OCI-LY7 (cell line): ENCODE results near the gene PCIF1. TPM values are rescaled to one million over a fixed set of nuclear protein-coding genes. Genes with fewer than 3 reads are reported as not detected.

Experiments used
- BruUV-seq: library from RNA; stranded (reverse); fragments of 400-500 nt; replicated peaks from 2 replicates; lab custom pipeline; 2021; lab: Mats Ljungman, UMichigan
- CTCF ChIA-PET: fragments of 300-600 bp; sonication (Branson Sonifier 250); formaldehyde crosslinking; loops from one replicate; lab custom pipeline; 2022; ENCODE audit warnings: antibody characterized with exemption; ENCODE audit not compliant: unreplicated experiment; lab: Charles Lee
- POLR2A ChIA-PET: fragments of 300-600 bp; sonication (Branson Sonifier 250); formaldehyde crosslinking; loops from one replicate; lab custom pipeline; 2022; ENCODE audit warnings: antibody characterized with exemption; lab: Charles Lee
- DNase-seq: peaks from one replicate; pipeline ENCODE4 v3.0.0-alpha.2; 2015; ENCODE audit warnings: low spot score
- H2AFZ ChIP-seq: fragments of 200-600 bp; sonication (generic), shearing (Covaris generic); 2 replicates; pipeline ENCODE4 v1.6.1; 2014; ENCODE audit warnings: mild to moderate bottlenecking, antibody characterized with exemption, low read length, moderate library complexity
- H3K27ac ChIP-seq: fragments of 200-600 bp; sonication (generic); 2 replicates; pipeline ENCODE4 v1.5.1; 2014; ENCODE audit warnings: mixed run types, low read depth, mild to moderate bottlenecking, moderate library complexity, low read length, inconsistent platforms; ENCODE audit not compliant: poor library complexity, severe bottlenecking
- H3K36me3 ChIP-seq: fragments of 200-600 bp; sonication (generic); 2 replicates; pipeline ENCODE4 v1.6.1; 2014; ENCODE audit warnings: mild to moderate bottlenecking, antibody characterized with exemption, low read length, moderate library complexity, mixed read lengths; ENCODE audit not compliant: insufficient read depth
- H3K4me1 ChIP-seq: fragments of 200-600 bp; sonication (generic); 2 replicates; pipeline ENCODE4 v1.5.1; 2014; ENCODE audit warnings: mild to moderate bottlenecking, low read length; ENCODE audit not compliant: insufficient read depth, poor library complexity, severe bottlenecking
- H3K4me2 ChIP-seq: fragments of 200-600 bp; sonication (generic); 2 replicates; pipeline ENCODE4 v1.6.1; 2014; ENCODE audit warnings: mild to moderate bottlenecking, low read length
- H3K4me3 ChIP-seq: fragments of 200-600 bp; sonication (generic); 2 replicates; pipeline ENCODE4 v1.5.1; 2014; ENCODE audit warnings: mild to moderate bottlenecking, low read depth, low read length; ENCODE audit not compliant: poor library complexity, severe bottlenecking
- H3K79me2 ChIP-seq: fragments of 200-600 bp; sonication (generic); 2 replicates; pipeline ENCODE4 v1.6.1; 2016; ENCODE audit warnings: low read depth, mild to moderate bottlenecking, low read length, moderate library complexity, mixed read lengths; ENCODE audit not compliant: insufficient read depth
- H3K9me2 ChIP-seq: fragments of 200-600 bp; sonication (generic); 2 replicates; pipeline ENCODE4 v1.6.1; 2016; ENCODE audit warnings: mild to moderate bottlenecking, low read length, mixed read lengths; ENCODE audit not compliant: insufficient read depth
- H3K9me3 ChIP-seq: fragments of 200-600 bp; sonication (generic); 2 replicates; pipeline ENCODE4 v1.6.1; 2014; ENCODE audit warnings: mild to moderate bottlenecking, mixed run types, low read length, mixed read lengths
- H4K20me1 ChIP-seq: fragments of 200-600 bp; sonication (generic); 2 replicates; pipeline ENCODE4 v1.6.1; 2014; ENCODE audit warnings: mild to moderate bottlenecking, antibody characterized with exemption, low read length, moderate library complexity, mixed read lengths; ENCODE audit not compliant: insufficient read depth
- CTCF ChIP-seq: fragments of 200-600 bp; sonication (generic); conservative IDR thresholded peaks from 2 replicates; pipeline ENCODE4 v1.5.1; 2014; ENCODE audit warnings: mild to moderate bottlenecking, antibody characterized with exemption, low read length, moderate library complexity, mixed read lengths
- EZH2phosphoT487 ChIP-seq: fragments of 200-600 bp; sonication (generic); IDR thresholded peaks from 2 replicates; pipeline ENCODE4 v1.6.1; 2018; ENCODE audit warnings: low read depth, borderline replicate concordance, mild to moderate bottlenecking, mixed run types, antibody characterized with exemption, low read length, moderate library complexity, mixed read lengths
- intact Hi-C: fragments of 100-400 bp; cut with micrococcal nuclease; formaldehyde crosslinking; loops from one replicate; pipeline ENCODE4 v1.10.0; 2022; ENCODE audit not compliant: unreplicated experiment
- total RNA-seq, 2 experiments: library from RNA; depleted of rRNA in 1 of 2; stranded (reverse); fragments of >200 nt in 1 of 2; shearing (Covaris generic) in 1 of 2; gene quantifications; 2 replicates each; pipeline ENCODE4 v1.2.3, GENCODE V29; 2014 to 2022

The PCIF1 gene
- total RNA-seq, 2 experiments from 2014 or later = 21.2 to 40.6 TPM

GRCh38 chr20:45997187-45997586, 62.7 kb downstream of the PCIF1 start:
- ChIA-PET POLR2A (interaction anchor here (1.6 kb wide), 1 partner anchor 99 kb away, joined by 3 read pairs; no protein-coding TSS in a partner anchor), CTCF (no interaction called here)
- no peaks in the 10 kb centered on the region for H3K9me2 ChIP-seq
- no peaks in the 10 kb centered on the region for H3K79me2 ChIP-seq
- H3K9me3 ChIP-seq = no peaks in the 10 kb centered on the region
- H3K4me3 ChIP-seq = no peak overlapping the region
- DNase-seq = no peak
- H3K4me2 ChIP-seq = no peak overlapping the region
- no peaks in the 10 kb centered on the region for H3K36me3 ChIP-seq
- intact Hi-C loops = no loop called here
- no peaks in the 10 kb centered on the region for H4K20me1 ChIP-seq
- no peak for TF ChIP-seq EZH2phosphoT487
- no peak for TF ChIP-seq CTCF
- no peak overlapping the region for H2AFZ ChIP-seq
- BruUV-seq = no TSS peak
- H3K27ac ChIP-seq = no peak overlapping the region
- H3K4me1 ChIP-seq = no peaks in the 10 kb centered on the region

Other genes starting within 250 kb of the PCIF1 start
- not detected in 2 replicates for gene WFDC13, start 232.6 kb upstream of the PCIF1 start, total RNA-seq (2014; rRNA removed; shearing (Covaris generic))
- not detected in 2 replicates for gene WFDC13, start 232.6 kb upstream of the PCIF1 start, total RNA-seq (2022)
- not detected in 2 replicates for gene WFDC10B, start 229.7 kb upstream of the PCIF1 start, total RNA-seq (2014; rRNA removed; shearing (Covaris generic))
- gene WFDC10B, start 229.7 kb upstream of the PCIF1 start, total RNA-seq (2022) = not detected in 2 replicates
- gene SPINT4, start 212.3 kb upstream of the PCIF1 start, total RNA-seq (2014; rRNA removed; shearing (Covaris generic)) = not detected in 2 replicates
- gene SPINT4, start 212.3 kb upstream of the PCIF1 start, total RNA-seq (2022) = not detected in 2 replicates
- not detected in 2 replicates for gene WFDC3, start 142.8 kb upstream of the PCIF1 start, total RNA-seq (2014; rRNA removed; shearing (Covaris generic))
- not detected in 2 replicates for gene WFDC3, start 142.8 kb upstream of the PCIF1 start, total RNA-seq (2022)
- gene DNTTIP1, start 142.7 kb upstream of the PCIF1 start, total RNA-seq (2014; rRNA removed; shearing (Covaris generic)) = 25.8 and 30.5 TPM in 2 replicates
- gene DNTTIP1, start 142.7 kb upstream of the PCIF1 start, total RNA-seq (2022) = 38.7 and 38.8 TPM in 2 replicates
- gene UBE2C, start 122.0 kb upstream of the PCIF1 start, total RNA-seq (2014; rRNA removed; shearing (Covaris generic)) = 225 and 269 TPM in 2 replicates
- gene UBE2C, start 122.0 kb upstream of the PCIF1 start, total RNA-seq (2022) = 222 and 255 TPM in 2 replicates
- gene TNNC2, start 107.4 kb upstream of the PCIF1 start, total RNA-seq (2014; rRNA removed; shearing (Covaris generic)) = not detected in 2 replicates
- not detected in 2 replicates for gene TNNC2, start 107.4 kb upstream of the PCIF1 start, total RNA-seq (2022)
- 0.49 and 0.79 TPM in 2 replicates for gene SNX21, start 100.9 kb upstream of the PCIF1 start, total RNA-seq (2014; rRNA removed; shearing (Covaris generic))
- gene SNX21, start 100.9 kb upstream of the PCIF1 start, total RNA-seq (2022) = 0.49 and 1.1 TPM in 2 replicates
- 37.1 and 44.6 TPM in 2 replicates for gene ACOT8, start 77.3 kb upstream of the PCIF1 start, total RNA-seq (2014; rRNA removed; shearing (Covaris generic))
- 28.0 and 28.2 TPM in 2 replicates for gene ACOT8, start 77.3 kb upstream of the PCIF1 start, total RNA-seq (2022)
- 5.7 and 12.0 TPM in 2 replicates for gene ZSWIM3, start 77.1 kb upstream of the PCIF1 start, total RNA-seq (2014; rRNA removed; shearing (Covaris generic))
- gene ZSWIM3, start 77.1 kb upstream of the PCIF1 start, total RNA-seq (2022) = 6.0 and 6.8 TPM in 2 replicates
- 10.9 and 19.2 TPM in 2 replicates for gene ZSWIM1, start 53.5 kb upstream of the PCIF1 start, total RNA-seq (2014; rRNA removed; shearing (Covaris generic))
- 12.7 and 13.9 TPM in 2 replicates for gene ZSWIM1, start 53.5 kb upstream of the PCIF1 start, total RNA-seq (2022)
- gene SPATA25, start 47.1 kb upstream of the PCIF1 start, total RNA-seq (2014; rRNA removed; shearing (Covaris generic)) = 5.8 and 6.1 TPM in 2 replicates
- 5.8 and 5.9 TPM in 2 replicates for gene SPATA25, start 47.1 kb upstream of the PCIF1 start, total RNA-seq (2022)
- 6.0 and 10.7 TPM in 2 replicates for gene NEURL2, start 43.5 kb upstream of the PCIF1 start, total RNA-seq (2014; rRNA removed; shearing (Covaris generic))
- 6.2 and 9.9 TPM in 2 replicates for gene NEURL2, start 43.5 kb upstream of the PCIF1 start, total RNA-seq (2022)
- 27.1 and 33.1 TPM in 2 replicates for gene CTSA, start 43.3 kb upstream of the PCIF1 start, total RNA-seq (2014; rRNA removed; shearing (Covaris generic))
- gene CTSA, start 43.3 kb upstream of the PCIF1 start, total RNA-seq (2022) = 36.4 and 36.7 TPM in 2 replicates
- 14.3 and 17.1 TPM in 2 replicates for gene PLTP, start 22.5 kb upstream of the PCIF1 start, total RNA-seq (2014; rRNA removed; shearing (Covaris generic))
- gene PLTP, start 22.5 kb upstream of the PCIF1 start, total RNA-seq (2022) = 12.7 and 15.8 TPM in 2 replicates
- gene ZNF335, start 37.5 kb downstream of the PCIF1 start, total RNA-seq (2014; rRNA removed; shearing (Covaris generic)) = 15.0 and 21.0 TPM in 2 replicates
- 28.4 and 30.5 TPM in 2 replicates for gene ZNF335, start 37.5 kb downstream of the PCIF1 start, total RNA-seq (2022)
- not detected in 2 replicates for gene MMP9, start 74.2 kb downstream of the PCIF1 start, total RNA-seq (2014; rRNA removed; shearing (Covaris generic))
- gene MMP9, start 74.2 kb downstream of the PCIF1 start, total RNA-seq (2022) = not detected in 2 replicates
- 0.18 and 3.8 TPM in 2 replicates for gene SLC12A5, start 94.5 kb downstream of the PCIF1 start, total RNA-seq (2014; rRNA removed; shearing (Covaris generic))
- 10.3 and 11.0 TPM in 2 replicates for gene SLC12A5, start 94.5 kb downstream of the PCIF1 start, total RNA-seq (2022)
- gene NCOA5, start 155.3 kb downstream of the PCIF1 start, total RNA-seq (2014; rRNA removed; shearing (Covaris generic)) = 21.8 and 23.4 TPM in 2 replicates
- 29.1 and 33.7 TPM in 2 replicates for gene NCOA5, start 155.3 kb downstream of the PCIF1 start, total RNA-seq (2022)
- 23.0 and 34.7 TPM in 2 replicates for gene CD40, start 183.6 kb downstream of the PCIF1 start, total RNA-seq (2014; rRNA removed; shearing (Covaris generic))
- gene CD40, start 183.6 kb downstream of the PCIF1 start, total RNA-seq (2022) = 64.2 and 71.6 TPM in 2 replicates